Stomach (tissue), 9 donors: ENCODE data around the gene CLIP2. TPM values are rescaled to one million over a fixed set of nuclear protein-coding genes. Genes with fewer than 3 reads are reported as not detected.
A peak's percentile ranks its signal among the peaks of the same experiment; 100 is the strongest.
"Not testable (repeated sequence)": the region's sequence is repeated elsewhere in the genome, so short reads cannot be mapped to it uniquely, and the experiment has no call there.

ENCODE experiments used
- DNase-seq, 2 donors: peaks; one replicate each; pipeline versions ENCODE4 v3.0.0 to v3.0.0-alpha.2; 2013 to 2019
- H3K27ac ChIP-seq, 5 donors: fragments of 200-600 bp in 4 of 5; sonication (generic) in 4 of 5; one replicate each; pipeline ENCODE4 v1.5.1; 2013 to 2019; ENCODE audit warnings: mild to moderate bottlenecking in 1 of 5, moderate library complexity in 1 of 5
- H3K27me3 ChIP-seq, 3 donors: fragments of 200-600 bp; sonication (generic); one replicate each; pipeline ENCODE4 v1.5.1; 2017 to 2019; ENCODE audit warnings: mixed run types in 1 of 3
- H3K36me3 ChIP-seq, 4 donors: fragments of 200-600 bp; sonication (generic); 1 replicate in 3 of 4; 2 replicates in 1 of 4; pipeline ENCODE4 v1.5.1; 2016 to 2019
- H3K4me1 ChIP-seq, 4 donors: fragments of 200-600 bp; sonication (generic); one replicate each; pipeline ENCODE4 v1.5.1; 2016 to 2019
- H3K4me3 ChIP-seq, 4 donors: fragments of 200-600 bp; sonication (generic) in 3 of 4; one replicate each; pipeline ENCODE4 v1.5.1; 2016 to 2019; ENCODE audit warnings: mild to moderate bottlenecking in 1 of 4
- H3K9me3 ChIP-seq, 4 donors: fragments of 200-600 bp; sonication (generic); one replicate each; pipeline ENCODE4 v1.5.1; 2016 to 2019
- CTCF ChIP-seq, 7 experiments: fragments of 450-650 bp in 4 of 7; fragments of 200-600 bp in 3 of 7; sonication (generic) in 3 of 7; IDR thresholded peaks; one replicate each; pipeline ENCODE4 v1.5.1; 2016 to 2019; ENCODE audit warnings: antibody characterized with exemption in 7 of 7, control low read depth in 2 of 7, mild to moderate bottlenecking in 1 of 7
- EP300 ChIP-seq: sonication (generic); formaldehyde crosslinking; IDR thresholded peaks from one replicate; pipeline ENCODE4 v1.6.1; 2017; ENCODE audit warnings: antibody characterized with exemption
- POLR2A ChIP-seq, 4 donors: fragments of 450-650 bp; IDR thresholded peaks; one replicate each; pipeline ENCODE4 v1.6.1; 2016; ENCODE audit warnings: antibody characterized with exemption in 4 of 4, control low read depth in 2 of 4, mild to moderate bottlenecking in 1 of 4, moderate library complexity in 1 of 4
- POLR2AphosphoS5 ChIP-seq, 3 donors: sonication (generic); formaldehyde crosslinking; IDR thresholded peaks; one replicate each; pipeline ENCODE4 v1.6.1; 2016; ENCODE audit warnings: antibody characterized with exemption in 3 of 3
- WGBS, 5 donors: extraction: QIAGEN DNeasy Blood & Tissue Kit in 3 of 5; methylation state at CpG; one replicate each; pipeline versions ENCODE4 v1.1.5 to v1.1.7; 2013 to 2018; 5-methylcytosine and 5-hydroxymethylcytosine counted together
- intact Hi-C: fragments of 100-400 bp; cut with DNase I; formaldehyde crosslinking; loops from one replicate; pipeline ENCODE4 v1.15.1; 2023; ENCODE audit warnings: low total_unique reads
- polyA plus RNA-seq, 3 donors: library from polyadenylated mRNA; stranded (reverse); fragments of 200-250 nt; gene quantifications; one replicate each; pipeline ENCODE4 v1.2.3, GENCODE V29; 2013
- total RNA-seq, 5 donors: library from RNA; depleted of rRNA; stranded (reverse); fragments of >200 nt; gene quantifications; one replicate each; pipeline versions ENCODE4 v1.1.0 to v1.2.3, GENCODE V29; 2014 to 2016
- donor health status: healthy with polysubstance abuse.
- donor health status: Bipolar disorder and iron deficiency.
- donor health status: healthy.

CLIP2 gene
- total and polyA plus RNA-seq, 8 donors, result 4.5 to 485 (median 23.9) TPM

- no peak overlapping the region for H3K27ac ChIP-seq
- whole genome bisulfite sequencing, 5 donors, result 58 to 64% (median 60%) methylated on average over 16 to 17 of the region's 17 CpGs
- intact Hi-C loops, result loop anchor here (10.0 kb wide), 1 partner anchor 116 kb away; no protein-coding TSS in a partner anchor
These were observed 140.0 kb downstream of the CLIP2 start for GRCh38 chr7:74429153-74429747.

GRCh38 chr7:74430409-74430808 is 141.2 kb downstream of the CLIP2 start:
- H3K27me3 ChIP-seq, H3K4me3 ChIP-seq, H3K4me1 ChIP-seq, H3K36me3 ChIP-seq, intact Hi-C loops, H3K27ac ChIP-seq, H3K9me3 ChIP-seq, DNase-seq: not testable (repeated sequence)
- WGBS, 5 donors, result 63 to 73% (median 72%) methylated on average over 8 to 9 of the region's 9 CpGs

More at GRCh38 chr7:74429153-74429747, 140.0 kb downstream of the CLIP2 start:
- Histone ChIP-seq H3K27me3 (no peaks in the 10 kb centered on the region), H3K9me3 (no peaks in the 10 kb centered on the region), H3K36me3 (no peaks in the 10 kb centered on the region), H3K4me3 (no peak overlapping the region), H3K4me1 (peaks cover 0 to 8% (median 0%) of the 10 kb centered on the region in 4 donors)
- TF ChIP-seq EP300 (no peak), POLR2AphosphoS5 (IDR thresholded peaks at IDR 0.05) (no peak), POLR2A (IDR thresholded peaks at IDR 0.05) (no peak), CTCF (IDR thresholded peaks at IDR 0.05) (no peak)
- no peak for DNase-seq

GRCh38 chr7:74430961-74431466 is 141.8 kb downstream of the CLIP2 start:
- no peak overlapping the region for H3K4me3 ChIP-seq
- H3K4me1 ChIP-seq, result peaks cover 0 to 8% (median 0%) of the 10 kb centered on the region in 4 donors
- intact Hi-C loops, result no loop called here
- no peaks in the 10 kb centered on the region for H3K27me3 ChIP-seq
- no peak overlapping the region for H3K27ac ChIP-seq
- DNase-seq, result peak in 1 of 2 donors; percentile 25
- WGBS, 5 donors, result 52 to 78% (median 66%) methylated on average over 11 to 12 of the region's 12 CpGs
- no peak for TF ChIP-seq POLR2AphosphoS5 (IDR thresholded peaks at IDR 0.05)
- no peak for TF ChIP-seq CTCF (IDR thresholded peaks at IDR 0.05)
- no peak for TF ChIP-seq POLR2A (IDR thresholded peaks at IDR 0.05)
- TF ChIP-seq EP300, result no peak
- H3K9me3 ChIP-seq, result no peaks in the 10 kb centered on the region
- H3K36me3 ChIP-seq, result no peaks in the 10 kb centered on the region

GRCh38 chr7:74437291-74437571 is 148.0 kb downstream of the CLIP2 start:
- H3K27me3 ChIP-seq, H3K36me3 ChIP-seq, DNase-seq, H3K4me1 ChIP-seq, H3K27ac ChIP-seq, H3K4me3 ChIP-seq, intact Hi-C loops: not testable (repeated sequence)
- H3K9me3 ChIP-seq, result peaks cover 5 to 13% (median 8%) of the 10 kb centered on the region in 4 donors
- 80 to 88% (median 86%) methylated on average over 1 of the region's 1 CpG for WGBS, 5 donors

GRCh38 chr7:74438327-74438726 is 149.1 kb downstream of the CLIP2 start:
- Histone ChIP-seq H3K4me1 (no peaks in the 10 kb centered on the region), H3K36me3 (no peaks in the 10 kb centered on the region), H3K9me3 (peaks cover 5 to 13% (median 8%) of the 10 kb centered on the region in 4 donors), H3K27me3 (peaks cover 0 to 6% (median 0%) of the 10 kb centered on the region in 3 donors), H3K4me3 (no peak overlapping the region), H3K27ac (no peak overlapping the region)
- WGBS, 5 donors, result 95 to 100% (median 97%) methylated on average over 2 of the region's 2 CpGs
- intact Hi-C loops, result no loop called here
- DNase-seq, result no peak
- no peak for TF ChIP-seq CTCF (IDR thresholded peaks at IDR 0.05)
- TF ChIP-seq POLR2AphosphoS5 (IDR thresholded peaks at IDR 0.05), result no peak
- TF ChIP-seq POLR2A (IDR thresholded peaks at IDR 0.05), result no peak
- TF ChIP-seq EP300, result no peak
